Epithelial cell of esophagus (primary cell): ENCODE results near the gene SYCP2.

Experiments
- DNase-seq: peaks from one replicate; pipeline ENCODE4 v3.0.0; 2010; ENCODE audit warnings: low read depth
- H3K4me3 ChIP-seq: 2 replicates; pipeline ENCODE4 v1.5.1; 2011; ENCODE audit warnings: mild to moderate bottlenecking, low read length, control low read depth
- TF ChIP-seq, protein P1 (sequence below): IDR thresholded peaks from 2 replicates; pipeline ENCODE4 v1.5.1; 2011; ENCODE audit warnings: low read depth, mild to moderate bottlenecking, low read length, control low read depth, inconsistent platforms; ENCODE audit not compliant: insufficient read depth; ENCODE audit errors: missing control alignments

Gene SYCP2

DNA sequence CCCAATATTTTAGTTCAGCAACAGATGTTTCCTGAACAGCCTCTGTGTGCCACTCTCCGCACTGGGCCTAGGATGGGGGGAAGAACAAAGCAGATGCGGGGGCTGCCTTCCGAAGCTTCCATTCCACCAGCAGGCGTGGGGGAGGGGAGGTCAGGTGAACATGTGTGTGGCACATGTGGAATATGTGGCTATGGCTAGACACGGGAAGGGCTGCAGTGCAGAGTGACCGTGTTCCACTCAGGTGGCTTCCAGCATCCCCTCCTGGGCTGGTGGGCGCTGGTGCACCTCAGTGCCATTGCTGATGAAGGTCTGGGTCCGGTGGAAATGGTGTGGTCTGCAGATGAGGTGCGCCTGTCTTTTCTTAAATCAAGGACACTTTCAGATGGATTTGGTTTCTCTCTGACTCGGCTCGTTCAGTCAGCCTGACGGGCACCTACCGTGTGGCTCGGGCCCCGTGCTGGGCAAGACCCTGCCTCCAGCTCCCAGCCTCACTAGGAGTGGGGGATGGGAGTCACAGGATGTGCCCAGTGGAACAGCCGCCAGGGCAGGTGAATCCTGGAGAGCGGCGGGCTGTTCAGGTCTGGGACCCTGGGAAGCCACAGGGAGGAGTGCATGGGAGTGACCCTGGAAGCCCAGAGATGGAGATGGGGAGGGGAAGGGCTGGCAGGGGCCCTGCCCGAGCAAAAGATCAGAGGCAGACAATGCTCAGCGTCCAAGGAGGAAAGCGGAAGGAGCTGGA, 111.0 kb downstream of the SYCP2 start:
- no peak for DNase-seq
- no peak overlapping the region for H3K4me3 ChIP-seq
- TF ChIP-seq, protein P1, sequence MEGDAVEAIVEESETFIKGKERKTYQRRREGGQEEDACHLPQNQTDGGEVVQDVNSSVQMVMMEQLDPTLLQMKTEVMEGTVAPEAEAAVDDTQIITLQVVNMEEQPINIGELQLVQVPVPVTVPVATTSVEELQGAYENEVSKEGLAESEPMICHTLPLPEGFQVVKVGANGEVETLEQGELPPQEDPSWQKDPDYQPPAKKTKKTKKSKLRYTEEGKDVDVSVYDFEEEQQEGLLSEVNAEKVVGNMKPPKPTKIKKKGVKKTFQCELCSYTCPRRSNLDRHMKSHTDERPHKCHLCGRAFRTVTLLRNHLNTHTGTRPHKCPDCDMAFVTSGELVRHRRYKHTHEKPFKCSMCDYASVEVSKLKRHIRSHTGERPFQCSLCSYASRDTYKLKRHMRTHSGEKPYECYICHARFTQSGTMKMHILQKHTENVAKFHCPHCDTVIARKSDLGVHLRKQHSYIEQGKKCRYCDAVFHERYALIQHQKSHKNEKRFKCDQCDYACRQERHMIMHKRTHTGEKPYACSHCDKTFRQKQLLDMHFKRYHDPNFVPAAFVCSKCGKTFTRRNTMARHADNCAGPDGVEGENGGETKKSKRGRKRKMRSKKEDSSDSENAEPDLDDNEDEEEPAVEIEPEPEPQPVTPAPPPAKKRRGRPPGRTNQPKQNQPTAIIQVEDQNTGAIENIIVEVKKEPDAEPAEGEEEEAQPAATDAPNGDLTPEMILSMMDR = no peak

DNA sequence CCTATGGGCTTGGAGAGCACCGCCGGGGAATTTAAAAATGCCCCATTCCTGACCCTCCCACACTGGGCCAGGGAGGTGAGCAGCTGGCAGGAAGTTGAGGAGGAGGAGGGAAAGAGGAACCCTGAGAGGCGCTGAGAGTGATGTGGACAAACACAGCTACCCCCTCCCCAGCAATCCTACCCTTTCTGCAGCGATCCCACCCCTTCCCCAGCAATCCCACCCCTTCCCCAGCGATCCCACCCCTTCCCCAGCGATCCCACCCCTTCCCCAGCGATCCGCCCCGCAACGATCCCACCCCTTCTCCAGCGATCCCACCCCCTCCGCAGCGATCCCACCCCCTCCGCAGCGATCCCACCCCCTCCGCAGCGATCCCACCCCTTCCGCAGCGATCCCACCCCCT, 111.6 kb downstream of the SYCP2 start:
- DNase-seq = no peak
- H3K4me3 ChIP-seq = no peak overlapping the region
- TF ChIP-seq, protein P1 = no peak

DNA sequence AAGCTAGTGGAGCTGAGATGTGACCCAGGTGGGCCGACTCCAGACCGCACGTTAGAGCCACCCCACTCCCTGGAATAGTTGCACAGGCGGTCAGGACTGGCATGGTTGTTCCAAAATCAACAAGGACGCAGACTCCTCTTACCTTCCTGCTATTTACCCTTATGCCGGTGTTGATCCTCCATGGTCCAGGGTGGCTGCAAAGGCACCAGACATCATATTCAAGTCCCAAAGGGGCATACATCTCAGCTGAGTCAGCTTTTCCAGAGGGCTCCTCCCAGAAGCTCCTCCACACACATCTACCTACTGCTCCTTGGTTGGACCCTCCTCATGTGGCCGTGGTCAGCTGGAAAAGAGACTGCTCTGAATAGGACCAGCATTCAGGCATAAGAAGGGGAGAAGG, 112.2 kb downstream of the SYCP2 start:
- no peak for DNase-seq
- TF ChIP-seq, protein P1 = no peak
- no peak overlapping the region for H3K4me3 ChIP-seq

DNA sequence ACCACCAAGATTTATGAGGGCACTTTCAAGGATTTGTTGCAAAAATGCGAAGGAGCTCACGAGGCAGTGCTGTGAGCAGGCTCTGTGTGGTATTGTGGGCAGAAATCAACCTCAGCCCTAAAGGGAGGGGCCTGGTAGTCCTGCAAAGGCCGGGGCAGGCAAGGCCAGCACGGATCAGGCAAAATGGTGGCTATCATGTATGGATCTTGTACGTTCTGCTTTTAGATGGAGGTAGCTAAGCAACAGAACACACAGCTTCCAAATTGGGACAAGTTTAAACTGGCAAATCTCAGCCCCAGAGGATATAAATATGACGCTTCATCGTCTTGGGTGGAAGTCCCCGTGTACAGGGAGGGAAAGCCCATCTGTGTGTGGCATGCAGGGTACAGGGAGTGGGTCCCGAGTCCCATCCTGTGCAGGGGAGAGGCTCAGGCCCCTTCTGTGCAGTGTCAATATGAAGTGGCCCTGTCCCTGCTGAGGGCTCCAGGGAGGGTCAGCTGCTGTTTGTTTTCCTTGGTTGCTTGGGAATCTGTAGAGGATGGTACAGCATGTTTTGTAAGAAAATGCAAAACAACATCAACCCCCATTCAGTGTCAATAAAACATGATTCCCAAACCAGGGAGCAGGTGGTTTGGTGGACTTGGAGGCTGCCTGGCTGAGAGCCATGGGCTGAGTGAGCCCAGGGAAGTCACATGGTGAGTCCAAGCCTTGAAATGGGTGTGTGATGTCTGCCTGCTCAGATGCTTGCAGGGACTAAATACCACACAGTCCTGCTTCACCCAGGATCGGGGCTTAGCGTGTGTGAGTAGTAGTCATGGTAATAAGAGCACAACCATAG, 113.0 kb downstream of the SYCP2 start:
- DNase-seq = peak; percentile 63
- TF ChIP-seq, protein P1 = no peak

DNA sequence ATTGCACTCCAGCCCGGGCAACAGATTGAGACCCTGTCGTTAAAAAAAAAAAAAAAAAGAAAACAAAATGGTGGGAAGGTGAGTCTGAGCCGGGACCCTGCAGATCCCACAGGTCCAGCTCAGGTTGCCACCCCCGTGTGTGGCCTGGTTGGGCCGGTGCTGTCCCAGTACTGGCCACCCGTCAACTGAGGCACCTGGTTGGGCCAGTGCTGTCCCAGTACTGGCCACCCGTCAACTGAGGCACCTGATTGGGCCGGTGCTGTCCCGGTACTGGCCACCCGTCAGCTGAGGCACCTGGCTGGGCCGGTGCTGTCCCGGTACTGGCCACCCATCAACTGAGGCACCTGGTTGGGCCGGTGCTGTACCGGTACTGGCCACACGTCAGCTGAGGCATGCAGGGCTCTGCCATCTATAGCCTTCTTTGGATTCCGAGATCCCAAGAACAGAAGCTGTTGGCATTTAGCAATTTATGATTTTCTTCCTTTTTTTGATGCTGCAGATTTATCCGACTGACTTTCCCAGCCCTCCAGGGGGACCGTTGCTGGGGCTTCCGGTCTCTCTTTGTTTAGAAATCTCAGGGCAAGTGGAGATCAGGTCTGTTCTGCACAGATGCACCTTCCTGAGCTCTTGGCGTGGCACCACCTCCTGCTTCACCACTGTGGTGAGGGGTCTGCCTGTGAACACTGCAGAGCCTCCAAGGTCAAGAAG, 113.8 kb downstream of the SYCP2 start:
- DNase-seq = no peak
- no peak overlapping the region for H3K4me3 ChIP-seq
- TF ChIP-seq, protein P1 = no peak

More for the DNA sequence above, 113.0 kb downstream of the SYCP2 start:
- H3K4me3 ChIP-seq = no peak overlapping the region

DNA sequence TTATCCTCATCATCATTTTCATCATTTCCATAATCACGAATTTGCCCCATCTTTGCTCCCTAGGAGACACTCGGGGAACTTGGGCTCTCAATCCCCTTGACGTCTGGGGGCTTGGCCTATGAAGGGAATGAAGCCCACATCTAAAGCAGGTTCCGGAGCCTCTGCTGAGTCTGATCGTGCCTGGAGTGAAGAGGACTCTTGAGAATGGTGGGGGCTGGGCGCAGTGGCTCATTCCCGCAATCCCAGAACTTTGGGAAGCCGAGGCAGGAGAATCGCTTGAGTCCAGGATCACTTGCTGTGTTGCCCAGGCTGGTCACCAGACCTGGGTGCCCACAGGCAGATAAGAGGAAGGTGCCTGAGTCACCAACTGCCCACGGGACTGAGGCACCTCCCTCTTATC, 114.5 kb downstream of the SYCP2 start:
- TF ChIP-seq, protein P1 = no peak
- no peak overlapping the region for H3K4me3 ChIP-seq

More for the DNA sequence above, 114.5 kb downstream of the SYCP2 start:
- DNase-seq = no peak
